AG10803 (cell line): ENCODE data around the gene DYNLT1.
A peak's percentile ranks its signal among the peaks of the same experiment; 100 is the strongest.
"Not testable (repeated sequence)": the region's sequence is repeated elsewhere in the genome, so short reads cannot be mapped to it uniquely, and the experiment has no call there.

Source experiments
- DNase-seq: peaks from one replicate; pipeline ENCODE4 v3.0.0; 2010; ENCODE audit warnings: low read depth
- H3K4me3 ChIP-seq: 2 replicates; pipeline ENCODE4 v1.5.1; 2011; ENCODE audit warnings: mild to moderate bottlenecking, low read length, control low read depth
- CTCF ChIP-seq: conservative IDR thresholded peaks from 2 replicates; pipeline ENCODE4 v1.5.1; 2011; ENCODE audit warnings: mild to moderate bottlenecking, low read length, control low read depth, inconsistent platforms

Gene DYNLT1

GRCh38 chr6:158654498-158654897 lies 10.0 kb upstream of the DYNLT1 start:
- peak overlapping the region; percentile 20 for H3K4me3 ChIP-seq
- no peak for TF ChIP-seq CTCF
- peak; percentile 94 for DNase-seq

GRCh38 chr6:158653577-158654354 lies 9.2 kb upstream of the DYNLT1 start:
- no peak for TF ChIP-seq CTCF
- peak; percentile 70 for DNase-seq
- no peak overlapping the region for H3K4me3 ChIP-seq

- H3K4me3 ChIP-seq, DNase-seq: not testable (repeated sequence)
Measured at GRCh38 chr6:158651981-158652737, 7.6 kb upstream of the DYNLT1 start.

- no peak for TF ChIP-seq CTCF
- no peak within 1 kb of the TSS for H3K4me3 ChIP-seq
- peak; percentile 84 for DNase-seq
Measured at GRCh38 chr6:158649289-158650143, 5.0 kb upstream of the DYNLT1 start, which contains the start of gene SYTL3. SYTL3 (plus strand) TSS chr6:158650054; CDS start chr6:158663269, 13,215 bp downstream.

- no peak for TF ChIP-seq CTCF
- no peak overlapping the region for H3K4me3 ChIP-seq
- DNase-seq, result peak; percentile 90
Measured at GRCh38 chr6:158648682-158649131, 4.2 kb upstream of the DYNLT1 start.

- no peak for TF ChIP-seq CTCF
- no peak overlapping the region for H3K4me3 ChIP-seq
- DNase-seq, result peak; percentile 57
Measured at GRCh38 chr6:158647501-158647900, 3.0 kb upstream of the DYNLT1 start.
